H1 (cell line): Measurements from ENCODE around the gene USP43. TPM values are rescaled to one million over a fixed set of nuclear protein-coding genes. Genes with fewer than 3 reads are reported as not detected.

ENCODE experiments used
- CTCF ChIA-PET: fragments of 300-600 bp; sonication (Branson Sonifier 250); formaldehyde crosslinking; loops from one replicate; lab custom pipeline; 2021; ENCODE audit not compliant: partially characterized antibody; lab: Charles Lee
- POLR2A ChIA-PET: fragments of 300-600 bp; sonication (Branson Sonifier 250); formaldehyde crosslinking; loops from one replicate; lab custom pipeline; 2021; ENCODE audit warnings: inconsistent platforms; ENCODE audit not compliant: partially characterized antibody; lab: Charles Lee
- DNase-seq, 2 experiments: peaks; one replicate each; pipeline versions ENCODE4 v3.0.0 to v3.0.0-alpha.2; 2010 to 2022; ENCODE audit warnings: low spot score in 2 of 2, low read depth in 1 of 2, mixed read lengths in 1 of 2
- FAIRE-seq: peaks from 2 replicates; lab custom pipeline; 2011; peaks lifted over from hg19 to GRCh38; lab: Jason Lieb, UNC
- H2AFZ ChIP-seq: 2 replicates; pipeline ENCODE4 v1.8.1; 2012; ENCODE audit warnings: low read length, inconsistent platforms
- H2AK5ac ChIP-seq: 2 replicates; pipeline ENCODE4 v1.6.1; 2013; ENCODE audit warnings: low read depth, low read length
- H2BK120ac ChIP-seq: replicated peaks from 2 replicates; pipeline ENCODE3; 2013; ENCODE audit warnings: low read depth, low read length, inconsistent platforms
- H2BK12ac ChIP-seq: 2 replicates; pipeline ENCODE4 v1.6.1; 2013; ENCODE audit warnings: low read depth, low read length
- H2BK15ac ChIP-seq: 2 replicates; pipeline ENCODE4 v1.6.1; 2013; ENCODE audit warnings: low read length
- H2BK20ac ChIP-seq: 2 replicates; pipeline ENCODE4 v1.6.1; 2013; ENCODE audit warnings: low read length
- H2BK5ac ChIP-seq: 2 replicates; pipeline ENCODE4 v1.6.1; 2013; ENCODE audit warnings: low read depth, low read length
- H3K14ac ChIP-seq: 2 replicates; pipeline ENCODE4 v1.6.1; 2013; ENCODE audit warnings: inconsistent platforms; ENCODE audit not compliant: insufficient read length
- H3K18ac ChIP-seq: 2 replicates; pipeline ENCODE4 v1.6.1; 2013; ENCODE audit warnings: low read length; ENCODE audit errors: extremely low read depth
- H3K23ac ChIP-seq: 2 replicates; pipeline ENCODE4 v1.6.1; 2013; ENCODE audit warnings: inconsistent platforms; ENCODE audit not compliant: insufficient read length
- H3K23me2 ChIP-seq: 2 replicates; pipeline ENCODE4 v1.6.1; 2013; ENCODE audit warnings: low read depth, low read length
- H3K27ac ChIP-seq: 2 replicates; pipeline ENCODE4 v1.6.1; 2011; ENCODE audit warnings: low read depth, low read length, inconsistent platforms
- H3K27me3 ChIP-seq, 4 experiments: replicated peaks in 1 of 4; 1 replicate in 1 of 4; 2 replicates in 3 of 4; pipeline versions ENCODE4 v1.6.1 to v1.8.1; 2011 to 2013; ENCODE audit warnings: low read length in 3 of 4, mild to moderate bottlenecking in 3 of 4, inconsistent platforms in 2 of 4, mixed read lengths in 2 of 4, moderate library complexity in 1 of 4; ENCODE audit not compliant: control insufficient read depth in 3 of 4, insufficient read depth in 3 of 4; ENCODE audit errors: extremely low read depth in 1 of 4
- H3K36me3 ChIP-seq, 4 experiments: 2 replicates each; pipeline versions ENCODE4 v1.6.1 to v1.8.1; 2011 to 2013; ENCODE audit warnings: mild to moderate bottlenecking in 4 of 4, low read length in 3 of 4, moderate library complexity in 2 of 4, control low read depth in 1 of 4, inconsistent platforms in 1 of 4; ENCODE audit not compliant: insufficient read depth in 4 of 4, control insufficient read depth in 2 of 4
- H3K4ac ChIP-seq: replicated peaks from 2 replicates; pipeline ENCODE3; 2013; ENCODE audit warnings: low read length, low read depth, mixed read lengths, inconsistent platforms; ENCODE audit not compliant: insufficient read length
- H3K4me1 ChIP-seq, 4 experiments: replicated peaks in 1 of 4; 1 replicate in 1 of 4; 2 replicates in 3 of 4; pipeline versions ENCODE4 v1.6.1 to v1.8.1; 2011 to 2013; ENCODE audit warnings: low read length in 3 of 4, inconsistent platforms in 2 of 4, mixed read lengths in 1 of 4; ENCODE audit not compliant: insufficient read depth in 4 of 4, control insufficient read depth in 3 of 4
- H3K4me2 ChIP-seq, 2 experiments: 2 replicates each; pipeline versions ENCODE4 v1.6.1 to v1.8.1; 2011 to 2013; ENCODE audit warnings: low read depth in 2 of 2, low read length in 2 of 2, control low read depth in 1 of 2, inconsistent platforms in 1 of 2, mild to moderate bottlenecking in 1 of 2; ENCODE audit not compliant: insufficient read depth in 1 of 2
- H3K4me3 ChIP-seq, 4 experiments: fragments of 200-600, 300-600 bp in 1 of 4; sonication (generic), shearing (Covaris generic), sonication (Bioruptor Twin) in 1 of 4; 2 replicates each; pipeline versions ENCODE4 v1.5.1 to v1.8.1; 2011 to 2016; ENCODE audit warnings: low read length in 4 of 4, low read depth in 3 of 4, control low read depth in 2 of 4, inconsistent platforms in 2 of 4, mild to moderate bottlenecking in 2 of 4, mixed read lengths in 1 of 4, moderate library complexity in 1 of 4; ENCODE audit not compliant: insufficient read depth in 2 of 4; ENCODE audit errors: extremely low read depth in 1 of 4
- H3K56ac ChIP-seq: replicated peaks from 2 replicates; pipeline ENCODE3; 2013; ENCODE audit warnings: low read depth, mild to moderate bottlenecking, mixed read lengths, low read length, inconsistent platforms; ENCODE audit not compliant: insufficient read length
- H3K79me1 ChIP-seq: 2 replicates; pipeline ENCODE4 v1.6.1; 2013; ENCODE audit warnings: low read depth, low read length, control low read depth
- H3K79me2 ChIP-seq, 2 experiments: 2 replicates each; pipeline versions ENCODE4 v1.6.1 to v1.8.1; 2012 to 2013; ENCODE audit warnings: low read length in 2 of 2, mild to moderate bottlenecking in 2 of 2, inconsistent platforms in 1 of 2; ENCODE audit not compliant: insufficient read depth in 2 of 2, control insufficient read depth in 1 of 2
- H3K9ac ChIP-seq, 4 experiments: replicated peaks in 1 of 4; 1 replicate in 1 of 4; 2 replicates in 3 of 4; pipeline versions ENCODE4 v1.6.1 to v1.8.1; 2011 to 2013; ENCODE audit warnings: low read depth in 3 of 4, low read length in 3 of 4, control low read depth in 2 of 4, mild to moderate bottlenecking in 2 of 4, moderate library complexity in 2 of 4, inconsistent platforms in 1 of 4; ENCODE audit errors: extremely low read depth in 1 of 4
- H3K9me3 ChIP-seq, 2 experiments: 2 replicates each; pipeline versions ENCODE4 v1.6.1 to v1.8.1; 2012 to 2013; ENCODE audit warnings: mild to moderate bottlenecking in 2 of 2, moderate library complexity in 2 of 2, control low read depth in 1 of 2, inconsistent platforms in 1 of 2, low read depth in 1 of 2, low read length in 1 of 2, mixed read lengths in 1 of 2; ENCODE audit not compliant: insufficient read depth in 2 of 2
- H4K20me1 ChIP-seq, 2 experiments: replicated peaks in 1 of 2; 2 replicates each; pipeline versions ENCODE3 to v1.8.1; 2011 to 2013; ENCODE audit warnings: inconsistent platforms in 2 of 2, low read length in 2 of 2, mild to moderate bottlenecking in 1 of 2; ENCODE audit not compliant: insufficient read depth in 2 of 2, control insufficient read depth in 1 of 2
- H4K5ac ChIP-seq: 2 replicates; pipeline ENCODE4 v1.6.1; 2013; ENCODE audit warnings: low read length, low read depth, mixed read lengths, inconsistent platforms; ENCODE audit not compliant: insufficient read length
- H4K8ac ChIP-seq: 2 replicates; pipeline ENCODE4 v1.8.0; 2013; ENCODE audit warnings: mild to moderate bottlenecking, moderate library complexity, low read length, inconsistent platforms; ENCODE audit not compliant: insufficient read depth; ENCODE audit errors: extremely low read depth
- H4K91ac ChIP-seq: replicated peaks from 2 replicates; pipeline ENCODE3; 2013; ENCODE audit warnings: low read length, mixed read lengths, inconsistent platforms; ENCODE audit not compliant: insufficient read length
- CBX8 ChIP-seq: fragments of 300-800, 300-1000 bp; sonication (generic); IDR thresholded peaks from 2 replicates; pipeline ENCODE4 v1.7.1; 2016; ENCODE audit warnings: low read depth, low read length, borderline replicate concordance
- RBBP5 ChIP-seq: IDR thresholded peaks from 2 replicates; pipeline ENCODE4 v1.7.1; 2012; ENCODE audit warnings: low read depth, mild to moderate bottlenecking, inconsistent platforms, low read length, moderate library complexity, borderline replicate concordance
- RXRA ChIP-seq: IDR thresholded peaks from 2 replicates; pipeline ENCODE4 v1.6.1; 2011; ENCODE audit warnings: low read depth, mild to moderate bottlenecking, low read length, moderate library complexity; ENCODE audit not compliant: insufficient read depth
- WGBS, 2 experiments: shearing (Covaris generic) in 1 of 2; methylation state at CpG; one replicate each; pipeline versions ENCODE4 v1.1.6 to v1.1.7; 2013 to 2015; ENCODE audit warnings: low lambda C conversion rate in 2 of 2, mixed read lengths in 2 of 2, inconsistent platforms in 1 of 2, low coverage in 1 of 2, missing lambda C conversion rate in 1 of 2; ENCODE audit not compliant: insufficient replicate concordance in 2 of 2, insufficient coverage in 1 of 2, insufficient read length in 1 of 2; ENCODE audit errors: extremely low coverage in 1 of 2, missing lambda C conversion rate in 1 of 2; 5-methylcytosine and 5-hydroxymethylcytosine counted together
- polyA plus RNA-seq, 7 experiments: library from polyadenylated mRNA; depleted of rRNA in 3 of 7; stranded (reverse) in 5 of 7; unstranded in 2 of 7; fragments of >200 nt in 5 of 7; fragments of 200-250 nt in 2 of 7; gene quantifications; 1 replicate in 5 of 7; 2 replicates in 1 of 7; 4 replicates in 1 of 7; pipeline versions ENCODE4 v1.2.1 to v1.2.3, GENCODE V29; 2011 to 2013; ENCODE audit warnings: missing spikeins in 2 of 7, mixed read lengths in 2 of 7
- total RNA-seq: library from RNA; stranded (reverse); fragmentation: NEBNext Ultra II Directional; extraction: Animal tissue kit (Norgen Biotek cat#: 25700); gene quantifications from 2 replicates; pipeline ENCODE4 v1.2.1, GENCODE V29; 2021

USP43 gene
- total and polyA plus RNA-seq, 2 of the 8 experiments (the other 6 are each of a cell fraction or from before 2014, with no cell fraction given), result 3.0 to 7.2 TPM

GRCh38 chr17:9728564-9728963 lies 83.2 kb downstream of the USP43 start:
- Histone ChIP-seq H2BK12ac (no peak overlapping the region), H4K5ac (no peak overlapping the region), H3K23me2 (no peaks in the 10 kb centered on the region), H3K79me2 (no peaks in the 10 kb centered on the region), H3K27ac (no peak overlapping the region), H3K4me1 (no peaks in the 10 kb centered on the region), H3K14ac (no peak overlapping the region), H3K4ac (no peak overlapping the region), H2BK15ac (no peak overlapping the region), H3K27me3 (no peaks in the 10 kb centered on the region), H2AK5ac (no peak overlapping the region), H3K4me3 (no peak overlapping the region), H3K4me2 (no peak overlapping the region), H3K9me3 (peaks cover 13 to 14% of the 10 kb centered on the region in 2 experiments; a peak in 3 of 4 replicates), H2BK120ac (no peak overlapping the region), H4K20me1 (peaks cover 0 to 2% of the 10 kb centered on the region in 2 experiments), H2AFZ (no peak overlapping the region), H3K56ac (no peak overlapping the region), H3K36me3 (peaks cover 0 to 3% (median 0%) of the 10 kb centered on the region in 4 experiments; a peak in 1 of 8 replicates), H4K91ac (no peak overlapping the region), H3K18ac (no peak overlapping the region), H3K23ac (no peak overlapping the region), H2BK20ac (no peak overlapping the region), H2BK5ac (no peak overlapping the region), H3K9ac (no peak overlapping the region), H3K79me1 (no peaks in the 10 kb centered on the region), H4K8ac (no peak overlapping the region)
- ChIA-PET CTCF (interaction anchor here (0.6 to 5.3 kb wide), 31 partner anchors 10 to 1660 kb away, joined by 3 to 20 read pairs (median 4); no protein-coding TSS in a partner anchor), POLR2A (no interaction called here)
- DNase-seq, result no peak
- FAIRE-seq, result no peak
- 96% methylated on average over 11 of the region's 12 CpGs; no CpG with 5 or more reads in 1 of the 2 experiments for WGBS, 2 experiments
- TF ChIP-seq CBX8 (no peak), RXRA (no peak), RBBP5 (no peak)
